GM12878 (cell line): ENCODE measurements around the gene RUNDC1. TPM values are rescaled to one million over a fixed set of nuclear protein-coding genes. Genes with fewer than 3 reads are reported as not detected.

ENCODE experiments used
- ATAC-seq: fragments of 200-7000 bp; cut with Tn5 transposase; 3 replicates; pipeline ENCODE4 v1.9.1; 2020; ENCODE audit warnings: mild to moderate bottlenecking, moderate library complexity
- BruUV-seq: library from RNA; stranded (reverse); fragments of 400-500 nt; replicated peaks from 2 replicates; lab custom pipeline; 2021; lab: Mats Ljungman, UMichigan
- CTCF ChIA-PET: fragments of 300-600 bp; sonication (Branson Sonifier 250); formaldehyde crosslinking; extraction: SDS; loops from one replicate; lab custom pipeline; 2021; ENCODE audit warnings: inconsistent platforms; lab: Yijun Ruan, JAX
- POLR2A ChIA-PET: fragments of 350-600 bp; formaldehyde crosslinking; extraction: SDS; loops from one replicate; lab custom pipeline; 2021; ENCODE audit warnings: inconsistent platforms; lab: Charles Lee
- RAD21 ChIA-PET: fragments of 300-600 bp; sonication (Branson Sonifier 250); formaldehyde crosslinking; loops from one replicate; lab custom pipeline; 2023; ENCODE audit warnings: antibody characterized with exemption; ENCODE audit not compliant: unreplicated experiment; lab: Charles Lee
- SMC1A ChIA-PET: fragments of 300-600 bp; sonication (Branson Sonifier 250); formaldehyde crosslinking; loops from one replicate; lab custom pipeline; 2023; ENCODE audit not compliant: unreplicated experiment, uncharacterized antibody; lab: Charles Lee
- DNase-seq: peaks from one replicate; pipeline ENCODE4 v3.0.0-alpha.2; 2011; ENCODE audit warnings: low read depth, low spot score
- FAIRE-seq: peaks from 3 replicates; lab custom pipeline; 2011; peaks lifted over from hg19 to GRCh38; lab: Jason Lieb, UNC
- H2AFZ ChIP-seq: 2 replicates; pipeline ENCODE4 v1.6.0; 2011; ENCODE audit warnings: low read depth, low read length, control low read depth; ENCODE audit not compliant: control insufficient read depth
- H3K27ac ChIP-seq: 2 replicates; pipeline ENCODE4 v1.5.1; 2011; ENCODE audit warnings: control low read depth; ENCODE audit not compliant: control insufficient read depth, insufficient read depth
- H3K27me3 ChIP-seq, 2 experiments: replicated peaks in 1 of 2; 2 replicates each; pipeline versions ENCODE4 v1.6.0 to v1.6.1; 2011; ENCODE audit warnings: low read length in 1 of 2; ENCODE audit not compliant: control insufficient read depth in 2 of 2, insufficient read depth in 2 of 2
- H3K36me3 ChIP-seq, 2 experiments: 2 replicates each; pipeline ENCODE4 v1.5.1; 2011; ENCODE audit warnings: low read length in 1 of 2; ENCODE audit not compliant: control insufficient read depth in 2 of 2, insufficient read depth in 2 of 2
- H3K4me1 ChIP-seq: 2 replicates; pipeline ENCODE4 v1.6.1; 2011; ENCODE audit warnings: mild to moderate bottlenecking, low read length, moderate library complexity, mixed read lengths; ENCODE audit not compliant: control insufficient read depth, insufficient read depth
- H3K4me2 ChIP-seq: 2 replicates; pipeline ENCODE4 v1.6.0; 2011; ENCODE audit warnings: control low read depth; ENCODE audit not compliant: control insufficient read depth, insufficient read depth
- H3K4me3 ChIP-seq: fragments of 200-600 bp; sonication (generic); 2 replicates; pipeline ENCODE4 v1.5.1; 2016
- H3K79me2 ChIP-seq: 2 replicates; pipeline ENCODE4 v1.6.0; 2011; ENCODE audit warnings: low read length; ENCODE audit not compliant: control insufficient read depth, insufficient read depth
- H3K9ac ChIP-seq: 2 replicates; pipeline ENCODE4 v1.8.0; 2011; ENCODE audit warnings: low read length, control low read depth, mixed read lengths; ENCODE audit not compliant: control insufficient read depth, insufficient read depth
- H3K9me3 ChIP-seq: replicated peaks from 3 replicates; pipeline ENCODE4 v1.5.1; 2011; ENCODE audit warnings: mild to moderate bottlenecking, low read length; ENCODE audit not compliant: control insufficient read depth, insufficient read depth
- H4K20me1 ChIP-seq: 2 replicates; pipeline ENCODE4 v1.6.0; 2011; ENCODE audit not compliant: control insufficient read depth, insufficient read depth
- BCL11A ChIP-seq: IDR thresholded peaks from 2 replicates; pipeline ENCODE4 v1.6.1; 2011; ENCODE audit warnings: low read depth, low read length
- CEBPB ChIP-seq, 2 experiments: fragments of 150-350 bp in 1 of 2; IDR thresholded peaks; 2 replicates each; pipeline ENCODE4 v1.6.1; 2012 to 2014; ENCODE audit warnings: low read depth in 2 of 2, low read length in 2 of 2, borderline replicate concordance in 1 of 2, inconsistent platforms in 1 of 2
- KAT2A ChIP-seq: conservative IDR thresholded peaks from 2 replicates; pipeline ENCODE4 v1.6.1; 2011; ENCODE audit warnings: low read depth, low read length; ENCODE audit not compliant: control insufficient read depth
- NBN ChIP-seq: fragments of 450-650 bp; IDR thresholded peaks from 2 replicates; pipeline ENCODE4 v1.6.1; 2016
- NFYA ChIP-seq: IDR thresholded peaks from 2 replicates; pipeline ENCODE4 v1.6.1; 2011; ENCODE audit warnings: low read depth, mild to moderate bottlenecking, low read length, improper control_type of control experiment, borderline replicate concordance
- RCOR1 ChIP-seq: conservative IDR thresholded peaks from 2 replicates; pipeline ENCODE4 v1.6.1; 2012; ENCODE audit warnings: low read depth, low read length, improper control_type of control experiment
- WGBS: methylation state at CpG from one replicate; pipeline ENCODE4 v1.1.6; 2016; ENCODE audit warnings: low lambda C conversion rate; ENCODE audit not compliant: insufficient replicate concordance, insufficient coverage; ENCODE audit errors: missing lambda C conversion rate; 5-methylcytosine and 5-hydroxymethylcytosine counted together
- in situ Hi-C: fragments of 300-500 bp; cut with MboI; formaldehyde crosslinking; loops from 9 replicates; pipeline ENCODE4 v1.14.3; 2018; ENCODE audit warnings: mixed read lengths
- intact Hi-C: fragments of 100-400 bp; cut with micrococcal nuclease; formaldehyde crosslinking; loops from one replicate; pipeline ENCODE4 v1.14.2; 2022; ENCODE audit not compliant: unreplicated experiment
- polyA plus RNA-seq, 11 experiments: library from polyadenylated mRNA; depleted of rRNA in 4 of 11; unstranded in 6 of 11; stranded (reverse) in 5 of 11; fragments of >200 nt; fragmentation: Nextera tagmentation in 4 of 11; fragmentation: Illumina TruSeq in 1 of 11; extraction: Ambion mirVana in 4 of 11; extraction: Trizol in 1 of 11; gene quantifications; 1 replicate in 1 of 11; 2 replicates in 10 of 11; pipeline versions ENCODE4 v1.2.1 to v1.2.3, GENCODE V29; 2011 to 2016; ENCODE audit warnings: inconsistent platforms in 2 of 11, missing spikeins in 2 of 11, low read depth in 1 of 11
- total RNA-seq, 4 experiments: library from RNA; depleted of rRNA in 3 of 4; stranded (reverse); fragments of >200 nt in 3 of 4; fragmentation: Illumina TruSeq in 1 of 4; extraction: Trizol in 1 of 4; gene quantifications; 2 replicates each; pipeline versions ENCODE4 v1.2.1 to v1.2.3, GENCODE V29; 2013 to 2021
- TF ChIP-seq, protein P1 (sequence below): fragments of 450-650 bp; IDR thresholded peaks from 2 replicates; pipeline ENCODE4 v1.6.1; 2017; ENCODE audit warnings: mild to moderate bottlenecking, moderate library complexity
- TF ChIP-seq, protein P2 (sequence below), 3 experiments: IDR thresholded peaks in 2 of 3; conservative IDR thresholded peaks in 1 of 3; 2 replicates each; pipeline ENCODE4 v1.5.1; 2011; ENCODE audit warnings: low read depth in 3 of 3, low read length in 3 of 3, mild to moderate bottlenecking in 3 of 3, control low read depth in 2 of 3, moderate library complexity in 2 of 3, inconsistent platforms in 1 of 3, mixed read lengths in 1 of 3; ENCODE audit not compliant: control insufficient read depth in 2 of 3, insufficient read depth in 1 of 3; ENCODE audit errors: extremely low read depth in 1 of 3
- TF ChIP-seq, protein P3 (sequence below): fragments of 450-650 bp; IDR thresholded peaks from 2 replicates; pipeline ENCODE4 v1.6.1; 2018; ENCODE audit warnings: mild to moderate bottlenecking, low read depth, moderate library complexity; ENCODE audit not compliant: partially characterized antibody
- TF ChIP-seq, protein P4 (sequence below): fragments of 450-650 bp; IDR thresholded peaks from 2 replicates; pipeline ENCODE4 v1.6.1; 2016; ENCODE audit warnings: mild to moderate bottlenecking, moderate library complexity, borderline replicate concordance

RUNDC1 gene
- total and polyA plus RNA-seq, 10 of the 15 experiments (the other 5 are each of a cell fraction or from before 2014, with no cell fraction given) = 2.9 to 15.6 (median 8.2) TPM

DNA sequence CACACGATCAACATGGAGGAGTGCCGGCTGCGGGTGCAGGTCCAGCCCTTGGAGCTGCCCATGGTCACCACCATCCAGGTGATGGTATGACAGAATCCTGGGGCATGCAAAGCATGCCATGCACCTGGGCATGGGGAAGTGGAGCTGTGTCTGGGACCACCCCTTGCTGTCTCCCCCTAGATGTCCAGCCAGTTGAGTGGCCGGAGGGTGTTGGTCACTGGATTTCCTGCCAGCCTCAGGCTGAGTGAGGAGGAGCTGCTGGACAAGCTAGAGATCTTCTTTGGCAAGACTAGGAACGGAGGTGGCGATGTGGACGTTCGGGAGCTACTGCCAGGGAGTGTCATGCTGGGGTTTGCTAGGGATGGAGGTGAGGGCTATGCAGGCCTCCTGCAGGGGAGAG lies 32.9 kb downstream of the RUNDC1 start:
- no peaks in the 10 kb centered on the region for H3K27me3 ChIP-seq
- H3K79me2 ChIP-seq = peaks cover 14% of the 10 kb centered on the region
- no peak overlapping the region for H3K4me3 ChIP-seq
- FAIRE-seq = no peak
- POLR2A ChIA-PET = interaction anchor here (1.2 kb wide), 1 partner anchor 15 kb away, joined by 4 read pairs; the partner anchor contains the start of gene RPL27
- H3K4me1 ChIP-seq = peaks cover 8% of the 10 kb centered on the region
- CTCF ChIA-PET = no interaction called here
- no peak for DNase-seq
- H3K36me3 ChIP-seq = peaks cover 8 to 21% of the 10 kb centered on the region in 2 experiments
- H2AFZ ChIP-seq = no peak overlapping the region
- RAD21 ChIA-PET = no interaction called here
- intact Hi-C loops (no loop called here), in situ Hi-C loops (loop anchor here (5.0 kb wide), 1 partner anchor 324 kb away; no protein-coding TSS in a partner anchor)
- H3K27ac ChIP-seq = no peak overlapping the region
- H3K9ac ChIP-seq = no peak overlapping the region
- H4K20me1 ChIP-seq = no peaks in the 10 kb centered on the region
- SMC1A ChIA-PET = interaction anchor here (0.7 kb wide), 1 partner anchor 11 kb away, joined by 3 read pairs; no protein-coding TSS in a partner anchor
- 95% methylated on average over 8 of the region's 8 CpGs for WGBS
- no TSS peak for BruUV-seq
- no peak for ATAC-seq
- H3K4me2 ChIP-seq = no peak overlapping the region
- no peaks in the 10 kb centered on the region for H3K9me3 ChIP-seq
- TF ChIP-seq RCOR1 (no peak), NFYA (no peak), BCL11A (no peak), NBN (no peak), CEBPB (IDR thresholded peaks at IDR 0.05; ENCODE audit: borderline replicate concordance in 1 of 2, low read depth in 2 of 2, low read length in 2 of 2) (no peak), KAT2A (no peak)
- TF ChIP-seq, protein P1, sequence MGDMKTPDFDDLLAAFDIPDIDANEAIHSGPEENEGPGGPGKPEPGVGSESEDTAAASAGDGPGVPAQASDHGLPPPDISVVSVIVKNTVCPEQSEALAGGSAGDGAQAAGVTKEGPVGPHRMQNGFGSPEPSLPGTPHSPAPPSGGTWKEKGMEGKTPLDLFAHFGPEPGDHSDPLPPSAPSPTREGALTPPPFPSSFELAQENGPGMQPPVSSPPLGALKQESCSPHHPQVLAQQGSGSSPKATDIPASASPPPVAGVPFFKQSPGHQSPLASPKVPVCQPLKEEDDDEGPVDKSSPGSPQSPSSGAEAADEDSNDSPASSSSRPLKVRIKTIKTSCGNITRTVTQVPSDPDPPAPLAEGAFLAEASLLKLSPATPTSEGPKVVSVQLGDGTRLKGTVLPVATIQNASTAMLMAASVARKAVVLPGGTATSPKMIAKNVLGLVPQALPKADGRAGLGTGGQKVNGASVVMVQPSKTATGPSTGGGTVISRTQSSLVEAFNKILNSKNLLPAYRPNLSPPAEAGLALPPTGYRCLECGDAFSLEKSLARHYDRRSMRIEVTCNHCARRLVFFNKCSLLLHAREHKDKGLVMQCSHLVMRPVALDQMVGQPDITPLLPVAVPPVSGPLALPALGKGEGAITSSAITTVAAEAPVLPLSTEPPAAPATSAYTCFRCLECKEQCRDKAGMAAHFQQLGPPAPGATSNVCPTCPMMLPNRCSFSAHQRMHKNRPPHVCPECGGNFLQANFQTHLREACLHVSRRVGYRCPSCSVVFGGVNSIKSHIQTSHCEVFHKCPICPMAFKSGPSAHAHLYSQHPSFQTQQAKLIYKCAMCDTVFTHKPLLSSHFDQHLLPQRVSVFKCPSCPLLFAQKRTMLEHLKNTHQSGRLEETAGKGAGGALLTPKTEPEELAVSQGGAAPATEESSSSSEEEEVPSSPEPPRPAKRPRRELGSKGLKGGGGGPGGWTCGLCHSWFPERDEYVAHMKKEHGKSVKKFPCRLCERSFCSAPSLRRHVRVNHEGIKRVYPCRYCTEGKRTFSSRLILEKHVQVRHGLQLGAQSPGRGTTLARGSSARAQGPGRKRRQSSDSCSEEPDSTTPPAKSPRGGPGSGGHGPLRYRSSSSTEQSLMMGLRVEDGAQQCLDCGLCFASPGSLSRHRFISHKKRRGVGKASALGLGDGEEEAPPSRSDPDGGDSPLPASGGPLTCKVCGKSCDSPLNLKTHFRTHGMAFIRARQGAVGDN = no peak
- TF ChIP-seq, protein P2, sequence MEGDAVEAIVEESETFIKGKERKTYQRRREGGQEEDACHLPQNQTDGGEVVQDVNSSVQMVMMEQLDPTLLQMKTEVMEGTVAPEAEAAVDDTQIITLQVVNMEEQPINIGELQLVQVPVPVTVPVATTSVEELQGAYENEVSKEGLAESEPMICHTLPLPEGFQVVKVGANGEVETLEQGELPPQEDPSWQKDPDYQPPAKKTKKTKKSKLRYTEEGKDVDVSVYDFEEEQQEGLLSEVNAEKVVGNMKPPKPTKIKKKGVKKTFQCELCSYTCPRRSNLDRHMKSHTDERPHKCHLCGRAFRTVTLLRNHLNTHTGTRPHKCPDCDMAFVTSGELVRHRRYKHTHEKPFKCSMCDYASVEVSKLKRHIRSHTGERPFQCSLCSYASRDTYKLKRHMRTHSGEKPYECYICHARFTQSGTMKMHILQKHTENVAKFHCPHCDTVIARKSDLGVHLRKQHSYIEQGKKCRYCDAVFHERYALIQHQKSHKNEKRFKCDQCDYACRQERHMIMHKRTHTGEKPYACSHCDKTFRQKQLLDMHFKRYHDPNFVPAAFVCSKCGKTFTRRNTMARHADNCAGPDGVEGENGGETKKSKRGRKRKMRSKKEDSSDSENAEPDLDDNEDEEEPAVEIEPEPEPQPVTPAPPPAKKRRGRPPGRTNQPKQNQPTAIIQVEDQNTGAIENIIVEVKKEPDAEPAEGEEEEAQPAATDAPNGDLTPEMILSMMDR (IDR thresholded peaks at IDR 0.05 in 2 of 3, conservative IDR thresholded peaks at IDR 0.05 in 1 of 3; ENCODE audit: control insufficient read depth in 2 of 3, extremely low read depth in 1 of 3, insufficient read depth in 1 of 3, low read depth in 3 of 3, low read length in 3 of 3) = no peak
- TF ChIP-seq, protein P3, sequence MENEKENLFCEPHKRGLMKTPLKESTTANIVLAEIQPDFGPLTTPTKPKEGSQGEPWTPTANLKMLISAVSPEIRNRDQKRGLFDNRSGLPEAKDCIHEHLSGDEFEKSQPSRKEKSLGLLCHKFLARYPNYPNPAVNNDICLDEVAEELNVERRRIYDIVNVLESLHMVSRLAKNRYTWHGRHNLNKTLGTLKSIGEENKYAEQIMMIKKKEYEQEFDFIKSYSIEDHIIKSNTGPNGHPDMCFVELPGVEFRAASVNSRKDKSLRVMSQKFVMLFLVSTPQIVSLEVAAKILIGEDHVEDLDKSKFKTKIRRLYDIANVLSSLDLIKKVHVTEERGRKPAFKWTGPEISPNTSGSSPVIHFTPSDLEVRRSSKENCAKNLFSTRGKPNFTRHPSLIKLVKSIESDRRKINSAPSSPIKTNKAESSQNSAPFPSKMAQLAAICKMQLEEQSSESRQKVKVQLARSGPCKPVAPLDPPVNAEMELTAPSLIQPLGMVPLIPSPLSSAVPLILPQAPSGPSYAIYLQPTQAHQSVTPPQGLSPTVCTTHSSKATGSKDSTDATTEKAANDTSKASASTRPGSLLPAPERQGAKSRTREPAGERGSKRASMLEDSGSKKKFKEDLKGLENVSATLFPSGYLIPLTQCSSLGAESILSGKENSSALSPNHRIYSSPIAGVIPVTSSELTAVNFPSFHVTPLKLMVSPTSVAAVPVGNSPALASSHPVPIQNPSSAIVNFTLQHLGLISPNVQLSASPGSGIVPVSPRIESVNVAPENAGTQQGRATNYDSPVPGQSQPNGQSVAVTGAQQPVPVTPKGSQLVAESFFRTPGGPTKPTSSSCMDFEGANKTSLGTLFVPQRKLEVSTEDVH = no peak
- TF ChIP-seq, protein P4, sequence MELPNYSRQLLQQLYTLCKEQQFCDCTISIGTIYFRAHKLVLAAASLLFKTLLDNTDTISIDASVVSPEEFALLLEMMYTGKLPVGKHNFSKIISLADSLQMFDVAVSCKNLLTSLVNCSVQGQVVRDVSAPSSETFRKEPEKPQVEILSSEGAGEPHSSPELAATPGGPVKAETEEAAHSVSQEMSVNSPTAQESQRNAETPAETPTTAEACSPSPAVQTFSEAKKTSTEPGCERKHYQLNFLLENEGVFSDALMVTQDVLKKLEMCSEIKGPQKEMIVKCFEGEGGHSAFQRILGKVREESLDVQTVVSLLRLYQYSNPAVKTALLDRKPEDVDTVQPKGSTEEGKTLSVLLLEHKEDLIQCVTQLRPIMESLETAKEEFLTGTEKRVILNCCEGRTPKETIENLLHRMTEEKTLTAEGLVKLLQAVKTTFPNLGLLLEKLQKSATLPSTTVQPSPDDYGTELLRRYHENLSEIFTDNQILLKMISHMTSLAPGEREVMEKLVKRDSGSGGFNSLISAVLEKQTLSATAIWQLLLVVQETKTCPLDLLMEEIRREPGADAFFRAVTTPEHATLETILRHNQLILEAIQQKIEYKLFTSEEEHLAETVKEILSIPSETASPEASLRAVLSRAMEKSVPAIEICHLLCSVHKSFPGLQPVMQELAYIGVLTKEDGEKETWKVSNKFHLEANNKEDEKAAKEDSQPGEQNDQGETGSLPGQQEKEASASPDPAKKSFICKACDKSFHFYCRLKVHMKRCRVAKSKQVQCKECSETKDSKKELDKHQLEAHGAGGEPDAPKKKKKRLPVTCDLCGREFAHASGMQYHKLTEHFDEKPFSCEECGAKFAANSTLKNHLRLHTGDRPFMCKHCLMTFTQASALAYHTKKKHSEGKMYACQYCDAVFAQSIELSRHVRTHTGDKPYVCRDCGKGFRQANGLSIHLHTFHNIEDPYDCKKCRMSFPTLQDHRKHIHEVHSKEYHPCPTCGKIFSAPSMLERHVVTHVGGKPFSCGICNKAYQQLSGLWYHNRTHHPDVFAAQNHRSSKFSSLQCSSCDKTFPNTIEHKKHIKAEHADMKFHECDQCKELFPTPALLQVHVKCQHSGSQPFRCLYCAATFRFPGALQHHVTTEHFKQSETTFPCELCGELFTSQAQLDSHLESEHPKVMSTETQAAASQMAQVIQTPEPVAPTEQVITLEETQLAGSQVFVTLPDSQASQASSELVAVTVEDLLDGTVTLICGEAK = no peak
